HK-2 (cell line): ENCODE results near the gene SNX5.
"Not testable (repeated sequence)": the region's sequence is repeated elsewhere in the genome, so short reads cannot be mapped to it uniquely, and the experiment has no call there.

Source experiments
- DNase-seq: peaks from one replicate; pipeline ENCODE4 v3.0.0-alpha.2; 2018; ENCODE audit not compliant: unreplicated experiment

Gene SNX5

GRCh38 chr20:17960400-17960885 is 8.2 kb downstream of the SNX5 start:
- not testable (repeated sequence) for DNase-seq

DNA sequence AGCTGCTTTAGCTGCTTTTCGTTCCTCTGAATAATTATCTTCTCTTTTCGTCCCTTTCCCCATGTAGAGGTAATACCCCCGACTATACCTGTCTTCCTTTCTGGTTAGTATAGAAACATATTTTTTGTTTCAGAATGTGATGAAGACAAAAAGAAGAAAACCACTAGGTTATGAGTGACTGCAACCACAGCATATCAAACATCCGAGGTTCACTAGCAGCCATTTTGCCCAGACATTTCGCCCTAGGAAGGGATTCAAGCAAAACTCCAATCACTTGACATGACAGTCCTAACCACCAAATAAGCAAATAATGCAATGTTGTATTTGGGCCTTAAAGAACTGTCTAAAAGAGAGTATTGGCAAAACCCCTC is 9.4 kb downstream of the SNX5 start:
- no peak for DNase-seq

- DNase-seq = no peak
Observed at GRCh38 chr20:17958373-17959256, 10.0 kb downstream of the SNX5 start.

- DNase-seq = no peak
Observed at GRCh38 chr20:17957505-17958363, 10.9 kb downstream of the SNX5 start.

- DNase-seq = no peak
Observed at GRCh38 chr20:17956099-17956685, 12.4 kb downstream of the SNX5 start.

DNA sequence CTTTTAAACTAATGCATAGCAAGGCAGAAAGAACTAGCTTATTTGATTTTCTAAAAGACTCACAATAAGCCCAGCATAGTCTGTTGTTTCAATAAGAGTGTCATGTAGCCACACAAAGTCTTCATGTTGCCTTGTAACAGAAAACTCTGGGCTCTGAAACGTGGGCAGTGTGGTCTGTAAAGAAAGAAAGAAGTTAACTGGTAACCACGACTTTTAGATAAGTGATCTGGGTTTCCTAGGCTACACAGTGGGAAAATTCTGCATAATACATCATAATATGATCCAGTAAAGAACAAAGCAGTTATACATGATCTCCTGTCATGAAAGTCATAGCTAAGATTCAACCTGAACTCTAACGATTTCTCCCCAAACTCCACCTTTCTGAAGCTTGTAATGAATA is 13.3 kb downstream of the SNX5 start:
- no peak for DNase-seq

DNA sequence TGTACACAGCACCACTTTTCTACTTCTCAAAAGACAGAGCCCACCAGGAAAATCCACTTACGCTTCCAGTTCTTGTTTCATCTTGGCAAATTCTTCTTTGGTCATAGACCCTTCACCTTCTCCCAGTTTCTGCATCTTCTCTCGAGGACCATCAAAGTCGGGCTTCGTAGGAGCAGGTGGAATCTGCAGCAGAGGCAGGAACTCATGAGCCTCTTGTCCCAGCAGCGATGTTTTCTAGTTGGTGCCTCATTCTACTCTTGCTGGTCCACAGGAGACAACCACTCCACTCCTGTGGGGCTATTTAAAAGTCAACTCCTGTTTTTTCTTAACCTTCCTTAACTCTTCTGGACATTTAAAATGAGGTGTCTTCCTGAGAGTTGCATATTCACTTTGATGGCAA is 14.7 kb downstream of the SNX5 start:
- no peak for DNase-seq

GRCh38 chr20:17952692-17953684 is 15.6 kb downstream of the SNX5 start:
- no peak for DNase-seq

GRCh38 chr20:17951323-17951722 is 17.3 kb downstream of the SNX5 start:
- no peak for DNase-seq

- DNase-seq = no peak
Observed at GRCh38 chr20:17950670-17951069, 17.9 kb downstream of the SNX5 start.

- DNase-seq = no peak
Observed at GRCh38 chr20:17949899-17950298, 18.7 kb downstream of the SNX5 start.

DNA sequence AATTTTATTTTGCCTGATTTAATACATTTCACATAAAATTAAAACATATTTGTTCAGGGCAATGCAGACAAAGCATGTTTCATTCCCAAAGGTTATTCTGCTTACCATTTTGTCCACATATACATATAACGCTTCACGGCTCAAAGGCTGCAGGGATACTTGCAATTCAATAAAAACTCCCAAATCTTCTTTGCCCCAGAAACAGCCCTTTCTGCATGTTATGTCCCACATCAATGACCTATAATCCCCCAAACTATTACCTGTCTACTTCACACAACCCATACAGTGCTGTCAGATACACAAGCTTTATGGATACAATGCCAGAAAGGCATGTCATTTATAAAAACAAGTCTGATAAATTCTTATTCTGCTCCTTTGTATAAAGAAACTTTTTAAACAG is 20.2 kb downstream of the SNX5 start:
- no peak for DNase-seq

DNA sequence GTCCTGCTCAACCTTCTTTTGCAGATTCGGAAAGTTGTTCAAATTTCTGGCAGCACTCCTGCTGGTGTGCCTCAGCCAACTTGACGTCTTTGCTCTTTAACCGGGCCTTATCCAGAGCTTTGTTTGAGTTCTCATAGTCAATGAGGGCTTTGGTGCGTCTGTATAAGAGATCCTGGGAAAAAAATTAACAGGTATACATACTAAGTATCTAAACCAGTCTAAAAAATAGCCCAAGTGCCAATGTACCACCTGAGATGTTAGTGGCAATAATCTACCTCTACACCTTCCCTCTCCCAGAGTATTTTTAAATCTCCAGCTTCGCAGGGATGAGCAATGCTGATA is 21.1 kb downstream of the SNX5 start:
- no peak for DNase-seq

GRCh38 chr20:17946572-17947473 is 21.8 kb downstream of the SNX5 start:
- no peak for DNase-seq

GRCh38 chr20:17946040-17946439 is 22.6 kb downstream of the SNX5 start:
- no peak for DNase-seq

DNA sequence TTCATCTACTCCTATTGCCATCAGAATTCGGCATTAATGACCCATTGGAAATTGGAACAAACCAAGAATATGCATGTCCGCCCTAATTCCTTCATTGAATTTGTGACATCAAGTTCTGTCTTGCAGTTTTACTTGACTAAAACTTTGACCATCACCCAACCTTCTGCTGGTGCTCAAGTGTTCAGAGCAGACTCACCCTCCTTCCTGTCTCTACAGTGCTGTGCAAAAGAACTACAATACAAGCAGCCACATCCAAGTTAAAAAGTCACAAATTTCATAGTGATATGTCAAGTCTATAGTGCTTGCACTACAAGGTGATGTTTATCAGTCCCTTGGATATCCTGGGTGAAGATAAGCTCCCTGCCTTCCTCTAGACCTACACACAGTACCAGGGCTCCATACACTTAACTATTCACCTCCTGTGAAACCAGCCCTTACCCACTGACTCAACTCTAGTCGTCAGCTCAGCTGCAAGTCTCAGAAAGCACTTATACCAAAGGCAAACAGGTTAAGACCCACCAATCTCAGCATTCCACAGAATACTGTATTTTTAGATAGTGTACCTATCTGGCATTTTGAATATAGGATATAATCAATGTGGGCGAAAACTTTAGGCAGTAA is 23.6 kb downstream of the SNX5 start:
- DNase-seq = no peak

GRCh38 chr20:17943343-17943742 is 25.3 kb downstream of the SNX5 start:
- DNase-seq = no peak

- DNase-seq = no peak
Observed at GRCh38 chr20:17941826-17942196, 26.8 kb downstream of the SNX5 start.

GRCh38 chr20:17941087-17941825 is 27.3 kb downstream of the SNX5 start:
- DNase-seq = no peak
